Memory B cell (primary cell): ENCODE results near the gene EPDR1.
"Not testable (repeated sequence)": the region's sequence is repeated elsewhere in the genome, so short reads cannot be mapped to it uniquely, and the experiment has no call there.

Source experiments
- ATAC-seq: fragments of 150-1000 bp; cut with Tn5 transposase; 2 replicates; pipeline ENCODE4 v1.10.0; 2021; ENCODE audit warnings: low read depth, mild to moderate bottlenecking, moderate library complexity
- DNase-seq, 2 donors: peaks; one replicate each; pipeline ENCODE4 v3.0.0; 2022; ENCODE audit warnings: low spot score in 2 of 2
- H3K27ac Mint-ChIP-seq: one replicate; pipeline ENCODE4 v1.8.0; 2022; ENCODE audit warnings: mild to moderate bottlenecking, moderate library complexity, mixed read lengths
- H3K27me3 Mint-ChIP-seq: one replicate; pipeline ENCODE4 v1.8.0; 2022; ENCODE audit warnings: mixed read lengths
- H3K36me3 Mint-ChIP-seq: one replicate; pipeline ENCODE4 v1.8.0; 2022; ENCODE audit warnings: mild to moderate bottlenecking, mixed read lengths
- H3K4me1 Mint-ChIP-seq: one replicate; pipeline ENCODE4 v1.8.0; 2022; ENCODE audit warnings: mixed read lengths
- H3K4me3 Mint-ChIP-seq: one replicate; pipeline ENCODE4 v1.8.0; 2022; ENCODE audit warnings: mild to moderate bottlenecking, moderate library complexity, mixed read lengths
- H3K9me3 Mint-ChIP-seq: one replicate; pipeline ENCODE4 v1.8.0; 2022; ENCODE audit warnings: mixed read lengths

Gene EPDR1

GRCh38 chr7:37944737-37945054, 24.3 kb downstream of the EPDR1 start:
- H3K27me3 Mint-ChIP-seq: peaks cover 7% of the 10 kb centered on the region
- no peak for DNase-seq
- no peak for ATAC-seq
- no peak overlapping the region for H3K4me3 Mint-ChIP-seq
- peaks cover 4% of the 10 kb centered on the region for H3K9me3 Mint-ChIP-seq
- H3K4me1 Mint-ChIP-seq: peaks cover 2% of the 10 kb centered on the region
- no peaks in the 10 kb centered on the region for H3K36me3 Mint-ChIP-seq
- H3K27ac Mint-ChIP-seq: no peak overlapping the region

GRCh38 chr7:37945336-37945735, 24.9 kb downstream of the EPDR1 start:
- ATAC-seq (no peak), DNase-seq (no peak)
- H3K4me3 Mint-ChIP-seq: no peak overlapping the region
- H3K9me3 Mint-ChIP-seq: peaks cover 4% of the 10 kb centered on the region
- H3K27ac Mint-ChIP-seq: no peak overlapping the region
- peaks cover 2% of the 10 kb centered on the region for H3K4me1 Mint-ChIP-seq
- H3K27me3 Mint-ChIP-seq: peaks cover 8% of the 10 kb centered on the region
- no peaks in the 10 kb centered on the region for H3K36me3 Mint-ChIP-seq

- H3K36me3 Mint-ChIP-seq: no peaks in the 10 kb centered on the region
- ATAC-seq: no peak
- H3K27ac Mint-ChIP-seq: no peak overlapping the region
- H3K27me3 Mint-ChIP-seq: peaks cover 10% of the 10 kb centered on the region
- H3K4me1 Mint-ChIP-seq: peaks cover 2% of the 10 kb centered on the region
- H3K4me3 Mint-ChIP-seq: no peak overlapping the region
- no peak for DNase-seq
- H3K9me3 Mint-ChIP-seq: peaks cover 4% of the 10 kb centered on the region
Observed at GRCh38 chr7:37947138-37947940, 26.9 kb downstream of the EPDR1 start.

- H3K27me3 Mint-ChIP-seq: peaks cover 10% of the 10 kb centered on the region
- H3K4me1 Mint-ChIP-seq: peaks cover 2% of the 10 kb centered on the region
- ATAC-seq: no peak
- H3K27ac Mint-ChIP-seq: no peak overlapping the region
- H3K4me3 Mint-ChIP-seq: no peak overlapping the region
- no peak for DNase-seq
- H3K9me3 Mint-ChIP-seq: peaks cover 4% of the 10 kb centered on the region
- H3K36me3 Mint-ChIP-seq: no peaks in the 10 kb centered on the region
Observed at GRCh38 chr7:37947941-37948210, 27.4 kb downstream of the EPDR1 start.

- ATAC-seq (no peak), DNase-seq (no peak)
- H3K4me3 Mint-ChIP-seq: no peak overlapping the region
- no peak overlapping the region for H3K27ac Mint-ChIP-seq
- H3K36me3 Mint-ChIP-seq: no peaks in the 10 kb centered on the region
- peaks cover 2% of the 10 kb centered on the region for H3K9me3 Mint-ChIP-seq
- no peaks in the 10 kb centered on the region for H3K4me1 Mint-ChIP-seq
- H3K27me3 Mint-ChIP-seq: peaks cover 6% of the 10 kb centered on the region
Observed at GRCh38 chr7:37952240-37952639, 31.8 kb downstream of the EPDR1 start.

- not testable (repeated sequence) for H3K36me3 Mint-ChIP-seq, H3K9me3 Mint-ChIP-seq, H3K4me3 Mint-ChIP-seq, H3K27ac Mint-ChIP-seq, H3K27me3 Mint-ChIP-seq, DNase-seq, H3K4me1 Mint-ChIP-seq, ATAC-seq
Observed at GRCh38 chr7:37954217-37954616, 33.8 kb downstream of the EPDR1 start.

- H3K36me3 Mint-ChIP-seq: no peaks in the 10 kb centered on the region
- no peak overlapping the region for H3K27ac Mint-ChIP-seq
- H3K4me3 Mint-ChIP-seq: no peak overlapping the region
- DNase-seq: no peak
- peaks cover 2% of the 10 kb centered on the region for H3K9me3 Mint-ChIP-seq
- no peak for ATAC-seq
- H3K4me1 Mint-ChIP-seq: no peaks in the 10 kb centered on the region
- peaks cover 5% of the 10 kb centered on the region for H3K27me3 Mint-ChIP-seq
Observed at GRCh38 chr7:37956791-37957190, 36.4 kb downstream of the EPDR1 start.

GRCh38 chr7:37957221-37957970, 37.0 kb downstream of the EPDR1 start:
- no peak for DNase-seq
- Mint-ChIP-seq H3K9me3 (peaks cover 2% of the 10 kb centered on the region), H3K4me1 (no peaks in the 10 kb centered on the region), H3K4me3 (no peak overlapping the region), H3K36me3 (no peaks in the 10 kb centered on the region), H3K27me3 (peaks cover 3% of the 10 kb centered on the region), H3K27ac (no peak overlapping the region)
- ATAC-seq: no peak

GRCh38 chr7:37960483-37960882, 40.0 kb downstream of the EPDR1 start:
- H3K4me1 Mint-ChIP-seq: no peaks in the 10 kb centered on the region
- ATAC-seq: no peak
- H3K4me3 Mint-ChIP-seq: no peak overlapping the region
- no peaks in the 10 kb centered on the region for H3K36me3 Mint-ChIP-seq
- H3K27me3 Mint-ChIP-seq: peaks cover 3% of the 10 kb centered on the region
- no peak overlapping the region for H3K27ac Mint-ChIP-seq
- no peak for DNase-seq
- peaks cover 2% of the 10 kb centered on the region for H3K9me3 Mint-ChIP-seq

- Mint-ChIP-seq H3K4me3 (no peak overlapping the region), H3K27me3 (no peaks in the 10 kb centered on the region), H3K4me1 (no peaks in the 10 kb centered on the region), H3K27ac (no peak overlapping the region), H3K9me3 (no peaks in the 10 kb centered on the region), H3K36me3 (no peaks in the 10 kb centered on the region)
- no peak for ATAC-seq
- no peak for DNase-seq
Observed at GRCh38 chr7:37961251-37961650, 40.8 kb downstream of the EPDR1 start.

GRCh38 chr7:37964196-37964595, 43.8 kb downstream of the EPDR1 start:
- H3K27ac Mint-ChIP-seq: no peak overlapping the region
- no peak for DNase-seq
- no peak overlapping the region for H3K4me3 Mint-ChIP-seq
- no peak for ATAC-seq
- H3K9me3 Mint-ChIP-seq: no peaks in the 10 kb centered on the region
- no peaks in the 10 kb centered on the region for H3K27me3 Mint-ChIP-seq
- H3K4me1 Mint-ChIP-seq: no peaks in the 10 kb centered on the region
- no peaks in the 10 kb centered on the region for H3K36me3 Mint-ChIP-seq

- Mint-ChIP-seq H3K36me3 (no peaks in the 10 kb centered on the region), H3K27me3 (peaks cover 4% of the 10 kb centered on the region), H3K27ac (no peak overlapping the region), H3K9me3 (no peaks in the 10 kb centered on the region), H3K4me1 (no peaks in the 10 kb centered on the region), H3K4me3 (no peak overlapping the region)
- no peak for ATAC-seq
- DNase-seq: no peak
Observed at GRCh38 chr7:37970211-37970610, 49.8 kb downstream of the EPDR1 start.

- Mint-ChIP-seq H3K36me3 (no peaks in the 10 kb centered on the region), H3K27me3 (peaks cover 4% of the 10 kb centered on the region), H3K4me3 (no peak overlapping the region), H3K9me3 (no peaks in the 10 kb centered on the region), H3K4me1 (no peaks in the 10 kb centered on the region), H3K27ac (no peak overlapping the region)
- DNase-seq (no peak), ATAC-seq (no peak)
Observed at GRCh38 chr7:37971491-37971890, 51.1 kb downstream of the EPDR1 start.

- no peaks in the 10 kb centered on the region for H3K9me3 Mint-ChIP-seq
- ATAC-seq (no peak), DNase-seq (no peak)
- no peaks in the 10 kb centered on the region for H3K36me3 Mint-ChIP-seq
- no peaks in the 10 kb centered on the region for H3K4me1 Mint-ChIP-seq
- H3K27ac Mint-ChIP-seq: no peak overlapping the region
- H3K27me3 Mint-ChIP-seq: peaks cover 4% of the 10 kb centered on the region
- no peak overlapping the region for H3K4me3 Mint-ChIP-seq
Observed at GRCh38 chr7:37973915-37974314, 53.5 kb downstream of the EPDR1 start.

- H3K4me3 Mint-ChIP-seq: no peak overlapping the region
- no peaks in the 10 kb centered on the region for H3K4me1 Mint-ChIP-seq
- H3K9me3 Mint-ChIP-seq: no peaks in the 10 kb centered on the region
- H3K36me3 Mint-ChIP-seq: no peaks in the 10 kb centered on the region
- no peak for ATAC-seq
- peaks cover 2% of the 10 kb centered on the region for H3K27me3 Mint-ChIP-seq
- DNase-seq: no peak
- H3K27ac Mint-ChIP-seq: no peak overlapping the region
Observed at GRCh38 chr7:37974711-37975110, 54.3 kb downstream of the EPDR1 start.
